CD4-positive, CD25-positive, alpha-beta regulatory T cell (primary cell): ENCODE results near the gene ARL8B. TPM values are rescaled to one million over a fixed set of nuclear protein-coding genes. Genes with fewer than 3 reads are reported as not detected.

Experiments used
- ATAC-seq, 2 donors: fragments of 150-1000 bp; cut with Tn5 transposase; one replicate each; pipeline ENCODE4 v1.10.0; 2021; ENCODE audit warnings: low read depth in 2 of 2, moderate number of reproducible peaks in 2 of 2, moderate library complexity in 1 of 2
- DNase-seq, 3 donors: peaks; one replicate each; pipeline versions ENCODE4 v3.0.0 to v3.0.0-alpha.2; 2012 to 2022; ENCODE audit warnings: mixed read lengths in 1 of 3
- H3K27ac ChIP-seq: one replicate; pipeline ENCODE4 v1.7.0; 2013; ENCODE audit warnings: mild to moderate bottlenecking, low read length; ENCODE audit not compliant: insufficient read depth, poor library complexity, severe bottlenecking
- H3K27me3 ChIP-seq: one replicate; pipeline ENCODE4 v1.7.0; 2013; ENCODE audit warnings: low read length; ENCODE audit not compliant: control insufficient read depth, insufficient read depth
- H3K36me3 ChIP-seq: one replicate; pipeline ENCODE4 v1.7.0; 2013; ENCODE audit warnings: mild to moderate bottlenecking, low read length, moderate library complexity; ENCODE audit not compliant: control insufficient read depth, insufficient read depth
- H3K4me1 ChIP-seq: 2 replicates; pipeline ENCODE4 v1.7.0; 2013; ENCODE audit warnings: mild to moderate bottlenecking, low read length; ENCODE audit not compliant: insufficient read depth, control insufficient read depth, poor library complexity, severe bottlenecking
- H3K4me3 ChIP-seq: one replicate; pipeline ENCODE4 v1.7.0; 2013; ENCODE audit warnings: low read depth, mild to moderate bottlenecking, low read length, moderate library complexity
- H3K9me3 ChIP-seq, 2 experiments: 1 replicate in 1 of 2; 2 replicates in 1 of 2; pipeline ENCODE4 v1.7.0; 2013; ENCODE audit warnings: low read length in 2 of 2, mild to moderate bottlenecking in 1 of 2, moderate library complexity in 1 of 2; ENCODE audit not compliant: control insufficient read depth in 2 of 2
- H3K27ac Mint-ChIP-seq, 3 donors: one replicate each; pipeline ENCODE4 v1.8.0; 2020 to 2022; ENCODE audit warnings: mild to moderate bottlenecking in 3 of 3, mixed read lengths in 3 of 3, moderate library complexity in 2 of 3
- H3K27me3 Mint-ChIP-seq: one replicate; pipeline ENCODE4 v1.8.0; 2022; ENCODE audit warnings: mild to moderate bottlenecking, mixed read lengths
- H3K36me3 Mint-ChIP-seq: one replicate; pipeline ENCODE4 v1.8.0; 2020; ENCODE audit warnings: mixed read lengths
- H3K4me1 Mint-ChIP-seq, 4 donors: one replicate each; pipeline ENCODE4 v1.8.0; 2020 to 2022; ENCODE audit warnings: mixed read lengths in 4 of 4, mild to moderate bottlenecking in 1 of 4
- H3K4me3 Mint-ChIP-seq, 4 donors: one replicate each; pipeline ENCODE4 v1.8.0; 2020 to 2022; ENCODE audit warnings: mild to moderate bottlenecking in 4 of 4, mixed read lengths in 4 of 4, moderate library complexity in 3 of 4
- H3K9me3 Mint-ChIP-seq, 7 donors: one replicate each; pipeline ENCODE4 v1.8.0; 2020 to 2022; ENCODE audit warnings: mixed read lengths in 7 of 7, mild to moderate bottlenecking in 3 of 7, moderate library complexity in 2 of 7
- polyA plus RNA-seq, 4 donors: library from polyadenylated mRNA; unstranded; fragments of 300-500 nt; fragmentation: Illumina TruSeq; gene quantifications; one replicate each; pipeline ENCODE4 v1.2.3, GENCODE V29; 2021
- total RNA-seq: library from RNA; stranded (reverse); gene quantifications from one replicate; pipeline ENCODE4 v1.2.3, GENCODE V29; 2022

The ARL8B gene
- total and polyA plus RNA-seq, 5 donors from 2014 or later: 43.0 to 67.4 (median 56.9) TPM

- no peaks in the 10 kb centered on the region for H3K27me3 Mint-ChIP-seq
- ATAC-seq (no peak), DNase-seq (no peak)
- no peaks in the 10 kb centered on the region for H3K4me1 ChIP-seq
- peak overlapping the region in 1 of 3 donors; percentile 60 for H3K27ac Mint-ChIP-seq
- no peaks in the 10 kb centered on the region for H3K27me3 ChIP-seq
- H3K9me3 ChIP-seq: peaks cover 13 to 19% of the 10 kb centered on the region in 2 experiments
- peaks cover 77% of the 10 kb centered on the region for H3K36me3 Mint-ChIP-seq
- peaks cover 0 to 22% (median 10%) of the 10 kb centered on the region in 7 donors for H3K9me3 Mint-ChIP-seq
- peaks cover 40 to 73% (median 57%) of the 10 kb centered on the region in 4 donors for H3K4me1 Mint-ChIP-seq
- no peak overlapping the region for H3K27ac ChIP-seq
- peaks cover 23% of the 10 kb centered on the region for H3K36me3 ChIP-seq
- H3K4me3 ChIP-seq: no peak overlapping the region
- peak overlapping the region in 2 of 4 donors; percentile 3 to 12 for H3K4me3 Mint-ChIP-seq
Measured at GRCh38 chr3:5149306-5149880, 27.3 kb downstream of the ARL8B start.

- Mint-ChIP-seq H3K9me3 (peaks cover 0 to 12% (median 6%) of the 10 kb centered on the region in 7 donors), H3K27ac (no peak overlapping the region), H3K4me1 (peaks cover 40 to 82% (median 66%) of the 10 kb centered on the region in 4 donors), H3K27me3 (no peaks in the 10 kb centered on the region), H3K36me3 (peaks cover 55% of the 10 kb centered on the region), H3K4me3 (peak overlapping the region in 1 of 4 donors; percentile 46)
- ATAC-seq (no peak), DNase-seq (no peak)
- Histone ChIP-seq H3K9me3 (peaks cover 5 to 6% of the 10 kb centered on the region in 2 experiments), H3K4me1 (no peaks in the 10 kb centered on the region), H3K27ac (no peak overlapping the region), H3K4me3 (no peak overlapping the region), H3K27me3 (no peaks in the 10 kb centered on the region), H3K36me3 (peaks cover 11% of the 10 kb centered on the region)
Measured at GRCh38 chr3:5151586-5151985, 29.5 kb downstream of the ARL8B start.

- no peak for DNase-seq
- Histone ChIP-seq H3K9me3 (no peaks in the 10 kb centered on the region), H3K4me3 (no peak overlapping the region), H3K4me1 (no peaks in the 10 kb centered on the region), H3K36me3 (peaks cover 4% of the 10 kb centered on the region), H3K27me3 (no peaks in the 10 kb centered on the region), H3K27ac (no peak overlapping the region)
- Mint-ChIP-seq H3K9me3 (peaks cover 0 to 3% (median 0%) of the 10 kb centered on the region in 7 donors), H3K4me1 (peaks cover 32 to 88% (median 70%) of the 10 kb centered on the region in 4 donors), H3K27ac (no peak overlapping the region), H3K4me3 (no peak overlapping the region), H3K27me3 (no peaks in the 10 kb centered on the region), H3K36me3 (peaks cover 44% of the 10 kb centered on the region)
- ATAC-seq: no peak
Measured at GRCh38 chr3:5153074-5153473, 31.0 kb downstream of the ARL8B start.

DNA sequence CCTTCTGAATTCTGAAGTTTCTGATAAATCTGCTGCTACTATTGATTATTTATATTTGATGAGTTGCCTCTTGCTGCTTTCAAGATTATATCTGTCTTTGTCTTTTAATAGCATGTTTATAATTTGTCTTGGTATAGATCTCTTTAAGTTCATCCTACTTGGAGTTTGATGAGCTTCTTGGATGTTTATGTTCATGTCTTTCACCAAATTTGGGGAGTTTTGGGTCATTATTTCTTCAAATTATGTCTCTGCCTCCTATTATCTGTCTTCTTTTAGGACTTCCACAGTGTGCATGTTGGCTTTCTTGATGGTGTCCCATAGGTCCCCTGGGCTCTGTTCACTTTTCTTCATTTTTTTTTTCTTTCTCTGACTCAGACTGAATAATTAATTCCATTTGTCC is 33.1 kb downstream of the ARL8B start:
- peaks cover 28 to 78% (median 60%) of the 10 kb centered on the region in 4 donors for H3K4me1 Mint-ChIP-seq
- Histone ChIP-seq H3K4me1 (peaks cover 4% of the 10 kb centered on the region), H3K9me3 (no peaks in the 10 kb centered on the region), H3K27ac (no peak overlapping the region), H3K36me3 (peaks cover 4% of the 10 kb centered on the region), H3K4me3 (no peak overlapping the region), H3K27me3 (no peaks in the 10 kb centered on the region)
- H3K27ac Mint-ChIP-seq: peak overlapping the region in 1 of 3 donors; percentile 45
- ATAC-seq (no peak), DNase-seq (no peak)
- peaks cover 27% of the 10 kb centered on the region for H3K36me3 Mint-ChIP-seq
- H3K4me3 Mint-ChIP-seq: peak overlapping the region in 2 of 4 donors; percentile 2 to 51
- peaks cover 0 to 3% (median 0%) of the 10 kb centered on the region in 7 donors for H3K9me3 Mint-ChIP-seq
- no peaks in the 10 kb centered on the region for H3K27me3 Mint-ChIP-seq

DNA sequence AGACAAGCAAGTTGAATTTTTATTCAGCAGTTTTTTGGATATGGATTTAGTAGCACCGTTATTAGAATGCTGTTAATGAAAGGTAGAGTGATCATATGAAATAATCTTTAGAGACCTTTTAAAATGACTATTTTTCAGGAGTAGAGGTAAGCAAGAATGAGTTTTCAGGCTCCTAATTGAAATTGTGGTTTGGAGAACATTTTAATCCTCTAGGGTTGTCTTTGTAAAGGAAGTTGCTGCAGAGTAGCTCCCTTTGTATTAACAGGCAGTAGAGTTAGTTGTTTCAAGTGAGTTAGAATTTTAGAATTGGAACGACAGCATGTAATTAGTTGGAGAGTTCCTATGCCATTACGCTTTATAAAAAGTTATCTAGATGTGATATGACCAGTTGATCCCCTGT is 38.2 kb downstream of the ARL8B start:
- Histone ChIP-seq H3K27me3 (no peaks in the 10 kb centered on the region), H3K4me3 (no peak overlapping the region), H3K4me1 (peaks cover 16% of the 10 kb centered on the region), H3K36me3 (no peaks in the 10 kb centered on the region), H3K9me3 (no peaks in the 10 kb centered on the region), H3K27ac (no peak overlapping the region)
- Mint-ChIP-seq H3K36me3 (peaks cover 3% of the 10 kb centered on the region), H3K27me3 (no peaks in the 10 kb centered on the region), H3K27ac (peak overlapping the region in 1 of 3 donors; percentile 79), H3K4me1 (peaks cover 24 to 82% (median 63%) of the 10 kb centered on the region in 4 donors), H3K4me3 (peak overlapping the region in 2 of 4 donors; percentile 26 to 59), H3K9me3 (no peaks in the 10 kb centered on the region)
- no peak for DNase-seq
- no peak for ATAC-seq

DNA sequence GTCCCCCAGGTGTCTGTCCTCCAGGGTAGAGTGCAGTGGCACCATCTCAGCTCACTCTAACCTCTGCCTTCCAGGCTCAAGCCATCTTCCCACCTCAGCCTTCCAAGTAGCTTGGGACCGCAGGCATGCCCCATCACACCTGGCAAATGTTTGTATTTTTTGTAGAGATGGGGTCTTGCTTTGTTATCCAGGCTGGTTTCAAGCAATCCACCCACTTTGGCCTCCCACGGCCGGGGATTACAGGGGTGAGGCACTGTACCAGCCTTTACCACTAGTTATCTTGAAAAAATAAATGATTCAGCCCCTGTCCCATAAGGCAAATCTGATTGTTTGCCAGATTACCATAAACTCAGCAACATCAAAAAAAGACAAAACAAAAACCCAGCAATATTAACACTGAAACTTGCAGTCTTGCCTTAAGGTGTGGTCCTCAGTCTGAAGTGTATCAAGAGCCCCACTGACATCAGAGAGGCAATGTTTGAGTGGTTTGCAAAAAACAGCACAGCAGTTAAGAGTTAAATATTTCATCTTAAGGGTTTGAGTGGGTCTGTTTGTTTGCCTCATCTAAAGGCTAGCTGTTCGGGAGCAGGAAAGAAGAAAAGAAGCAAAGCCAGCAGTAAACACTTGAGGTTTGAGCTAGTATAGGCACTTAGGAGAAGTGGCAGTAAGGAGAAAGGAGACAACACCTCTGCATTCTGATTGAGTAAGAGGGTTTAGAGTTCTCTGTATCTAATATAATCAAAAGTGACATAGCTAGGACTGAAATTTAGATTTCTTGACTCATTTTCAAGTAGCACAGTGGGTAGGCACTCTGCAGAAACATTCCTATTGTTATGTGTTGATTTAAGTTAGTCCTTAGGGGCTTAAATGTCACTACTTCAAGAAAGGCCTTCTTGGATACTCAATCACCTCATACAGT is 39.1 kb downstream of the ARL8B start:
- peak overlapping the region; percentile 42 for H3K4me3 ChIP-seq
- no peaks in the 10 kb centered on the region for H3K9me3 ChIP-seq
- H3K27me3 ChIP-seq: no peaks in the 10 kb centered on the region
- peak overlapping the region; percentile 18 to 79 (median 37) for H3K27ac Mint-ChIP-seq
- no peaks in the 10 kb centered on the region for H3K36me3 ChIP-seq
- ATAC-seq (no peak), DNase-seq (peak in 1 of 3 donors; percentile 40)
- peaks cover 29 to 78% (median 66%) of the 10 kb centered on the region in 4 donors for H3K4me1 Mint-ChIP-seq
- H3K27ac ChIP-seq: peak overlapping the region; percentile 24
- peaks cover 19% of the 10 kb centered on the region for H3K4me1 ChIP-seq
- H3K4me3 Mint-ChIP-seq: peak overlapping the region in 3 of 4 donors; percentile 13 to 59 (median 35)
- H3K36me3 Mint-ChIP-seq: peaks cover 3% of the 10 kb centered on the region
- H3K27me3 Mint-ChIP-seq: no peaks in the 10 kb centered on the region
- H3K9me3 Mint-ChIP-seq: no peaks in the 10 kb centered on the region

DNA sequence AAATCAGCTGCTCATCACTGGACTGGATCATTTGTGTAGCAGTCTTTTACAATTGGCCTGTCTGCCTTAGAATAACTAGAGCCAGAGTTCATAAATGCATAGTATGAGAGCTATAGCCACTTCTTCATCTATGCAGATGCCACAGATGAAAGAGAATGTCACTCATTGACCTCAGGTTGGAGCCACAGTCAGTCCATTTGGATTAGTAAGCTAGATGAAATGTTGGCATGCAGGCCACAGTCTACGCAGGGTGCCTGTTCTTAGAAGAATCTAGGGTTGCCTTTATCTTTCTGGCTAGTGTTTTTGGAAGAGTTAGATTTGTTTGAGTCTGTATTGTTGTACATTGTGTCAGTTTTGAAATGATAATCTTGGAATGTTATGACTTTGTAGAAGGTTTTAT is 40.0 kb downstream of the ARL8B start:
- peak overlapping the region in 2 of 4 donors; percentile 29 to 36 for H3K4me3 Mint-ChIP-seq
- H3K4me3 ChIP-seq: no peak overlapping the region
- no peaks in the 10 kb centered on the region for H3K9me3 Mint-ChIP-seq
- no peaks in the 10 kb centered on the region for H3K9me3 ChIP-seq
- no peaks in the 10 kb centered on the region for H3K36me3 ChIP-seq
- peak overlapping the region; percentile 52 to 83 (median 79) for H3K27ac Mint-ChIP-seq
- H3K27ac ChIP-seq: no peak overlapping the region
- peaks cover 35 to 77% (median 64%) of the 10 kb centered on the region in 4 donors for H3K4me1 Mint-ChIP-seq
- peaks cover 3% of the 10 kb centered on the region for H3K36me3 Mint-ChIP-seq
- no peaks in the 10 kb centered on the region for H3K27me3 Mint-ChIP-seq
- peaks cover 19% of the 10 kb centered on the region for H3K4me1 ChIP-seq
- no peak for DNase-seq
- H3K27me3 ChIP-seq: no peaks in the 10 kb centered on the region
- ATAC-seq: no peak
